WTC11 (cell line): ENCODE measurements around the gene ASTN2.

Experiments used
- CREM ChIP-seq: sonication (generic); formaldehyde crosslinking; IDR thresholded peaks from 2 replicates; pipeline ENCODE4 v1.8.1; 2022; ENCODE audit warnings: mild to moderate bottlenecking, missing genetic modification reagents, moderate library complexity
- GRHL2 ChIP-seq: fragments of 250-450 bp; sonication (Bioruptor Pico); IDR thresholded peaks from 2 replicates; pipeline ENCODE4 v1.8.0; 2022; ENCODE audit warnings: mild to moderate bottlenecking, moderate library complexity; ENCODE audit not compliant: insufficient replicate concordance, severe bottlenecking
- ZNF121 ChIP-seq: sonication (generic); formaldehyde crosslinking; IDR thresholded peaks from 2 replicates; pipeline ENCODE4 v1.8.0; 2023; ENCODE audit warnings: missing genetic modification reagents
- TF ChIP-seq, protein P1 (sequence below): fragments of 200-600 bp; IDR thresholded peaks from 2 replicates; pipeline ENCODE4 v1.8.0; 2022; ENCODE audit warnings: antibody characterized with exemption
- TF ChIP-seq, protein P2 (sequence below): sonication (generic); formaldehyde crosslinking; IDR thresholded peaks from 2 replicates; pipeline ENCODE4 v1.8.0; 2022; ENCODE audit warnings: missing genetic modification reagents
- TF ChIP-seq, protein P3 (sequence below): sonication (generic); formaldehyde crosslinking; IDR thresholded peaks from 2 replicates; pipeline ENCODE4 v1.8.0; 2023; ENCODE audit warnings: mild to moderate bottlenecking, missing genetic modification reagents

DNA sequence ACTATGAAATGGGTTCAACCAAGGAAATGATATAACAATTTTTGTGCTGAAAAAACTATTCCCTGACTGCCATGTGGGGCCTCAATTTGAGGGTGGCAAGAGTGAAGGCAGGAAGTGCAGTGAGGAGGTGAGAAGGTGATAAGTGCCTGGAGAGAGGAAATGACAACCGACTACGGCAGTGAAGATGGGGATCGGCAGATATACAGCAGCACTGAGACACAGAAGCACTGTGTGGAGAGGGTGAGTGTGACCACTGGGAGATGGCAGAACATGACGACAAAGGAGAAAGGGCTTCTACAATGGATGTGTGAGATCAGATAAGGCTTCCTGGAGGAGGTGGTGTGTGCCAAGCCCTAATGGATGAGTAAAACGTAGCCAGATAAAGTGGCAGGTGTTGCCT, 456.0 kb downstream of the ASTN2 start:
- no peak for TF ChIP-seq CREM (CRISPR knock-in tag)
- no peak for TF ChIP-seq GRHL2 (CRISPR knock-in tag)
- no peak for TF ChIP-seq ZNF121 (CRISPR knock-in tag)
- TF ChIP-seq, protein P1, sequence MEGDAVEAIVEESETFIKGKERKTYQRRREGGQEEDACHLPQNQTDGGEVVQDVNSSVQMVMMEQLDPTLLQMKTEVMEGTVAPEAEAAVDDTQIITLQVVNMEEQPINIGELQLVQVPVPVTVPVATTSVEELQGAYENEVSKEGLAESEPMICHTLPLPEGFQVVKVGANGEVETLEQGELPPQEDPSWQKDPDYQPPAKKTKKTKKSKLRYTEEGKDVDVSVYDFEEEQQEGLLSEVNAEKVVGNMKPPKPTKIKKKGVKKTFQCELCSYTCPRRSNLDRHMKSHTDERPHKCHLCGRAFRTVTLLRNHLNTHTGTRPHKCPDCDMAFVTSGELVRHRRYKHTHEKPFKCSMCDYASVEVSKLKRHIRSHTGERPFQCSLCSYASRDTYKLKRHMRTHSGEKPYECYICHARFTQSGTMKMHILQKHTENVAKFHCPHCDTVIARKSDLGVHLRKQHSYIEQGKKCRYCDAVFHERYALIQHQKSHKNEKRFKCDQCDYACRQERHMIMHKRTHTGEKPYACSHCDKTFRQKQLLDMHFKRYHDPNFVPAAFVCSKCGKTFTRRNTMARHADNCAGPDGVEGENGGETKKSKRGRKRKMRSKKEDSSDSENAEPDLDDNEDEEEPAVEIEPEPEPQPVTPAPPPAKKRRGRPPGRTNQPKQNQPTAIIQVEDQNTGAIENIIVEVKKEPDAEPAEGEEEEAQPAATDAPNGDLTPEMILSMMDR: no peak
- TF ChIP-seq, protein P2, sequence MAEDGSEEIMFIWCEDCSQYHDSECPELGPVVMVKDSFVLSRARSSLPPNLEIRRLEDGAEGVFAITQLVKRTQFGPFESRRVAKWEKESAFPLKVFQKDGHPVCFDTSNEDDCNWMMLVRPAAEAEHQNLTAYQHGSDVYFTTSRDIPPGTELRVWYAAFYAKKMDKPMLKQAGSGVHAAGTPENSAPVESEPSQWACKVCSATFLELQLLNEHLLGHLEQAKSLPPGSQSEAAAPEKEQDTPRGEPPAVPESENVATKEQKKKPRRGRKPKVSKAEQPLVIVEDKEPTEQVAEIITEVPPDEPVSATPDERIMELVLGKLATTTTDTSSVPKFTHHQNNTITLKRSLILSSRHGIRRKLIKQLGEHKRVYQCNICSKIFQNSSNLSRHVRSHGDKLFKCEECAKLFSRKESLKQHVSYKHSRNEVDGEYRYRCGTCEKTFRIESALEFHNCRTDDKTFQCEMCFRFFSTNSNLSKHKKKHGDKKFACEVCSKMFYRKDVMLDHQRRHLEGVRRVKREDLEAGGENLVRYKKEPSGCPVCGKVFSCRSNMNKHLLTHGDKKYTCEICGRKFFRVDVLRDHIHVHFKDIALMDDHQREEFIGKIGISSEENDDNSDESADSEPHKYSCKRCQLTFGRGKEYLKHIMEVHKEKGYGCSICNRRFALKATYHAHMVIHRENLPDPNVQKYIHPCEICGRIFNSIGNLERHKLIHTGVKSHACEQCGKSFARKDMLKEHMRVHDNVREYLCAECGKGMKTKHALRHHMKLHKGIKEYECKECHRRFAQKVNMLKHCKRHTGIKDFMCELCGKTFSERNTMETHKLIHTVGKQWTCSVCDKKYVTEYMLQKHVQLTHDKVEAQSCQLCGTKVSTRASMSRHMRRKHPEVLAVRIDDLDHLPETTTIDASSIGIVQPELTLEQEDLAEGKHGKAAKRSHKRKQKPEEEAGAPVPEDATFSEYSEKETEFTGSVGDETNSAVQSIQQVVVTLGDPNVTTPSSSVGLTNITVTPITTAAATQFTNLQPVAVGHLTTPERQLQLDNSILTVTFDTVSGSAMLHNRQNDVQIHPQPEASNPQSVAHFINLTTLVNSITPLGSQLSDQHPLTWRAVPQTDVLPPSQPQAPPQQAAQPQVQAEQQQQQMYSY (CRISPR knock-in tag): no peak
- TF ChIP-seq, protein P3, sequence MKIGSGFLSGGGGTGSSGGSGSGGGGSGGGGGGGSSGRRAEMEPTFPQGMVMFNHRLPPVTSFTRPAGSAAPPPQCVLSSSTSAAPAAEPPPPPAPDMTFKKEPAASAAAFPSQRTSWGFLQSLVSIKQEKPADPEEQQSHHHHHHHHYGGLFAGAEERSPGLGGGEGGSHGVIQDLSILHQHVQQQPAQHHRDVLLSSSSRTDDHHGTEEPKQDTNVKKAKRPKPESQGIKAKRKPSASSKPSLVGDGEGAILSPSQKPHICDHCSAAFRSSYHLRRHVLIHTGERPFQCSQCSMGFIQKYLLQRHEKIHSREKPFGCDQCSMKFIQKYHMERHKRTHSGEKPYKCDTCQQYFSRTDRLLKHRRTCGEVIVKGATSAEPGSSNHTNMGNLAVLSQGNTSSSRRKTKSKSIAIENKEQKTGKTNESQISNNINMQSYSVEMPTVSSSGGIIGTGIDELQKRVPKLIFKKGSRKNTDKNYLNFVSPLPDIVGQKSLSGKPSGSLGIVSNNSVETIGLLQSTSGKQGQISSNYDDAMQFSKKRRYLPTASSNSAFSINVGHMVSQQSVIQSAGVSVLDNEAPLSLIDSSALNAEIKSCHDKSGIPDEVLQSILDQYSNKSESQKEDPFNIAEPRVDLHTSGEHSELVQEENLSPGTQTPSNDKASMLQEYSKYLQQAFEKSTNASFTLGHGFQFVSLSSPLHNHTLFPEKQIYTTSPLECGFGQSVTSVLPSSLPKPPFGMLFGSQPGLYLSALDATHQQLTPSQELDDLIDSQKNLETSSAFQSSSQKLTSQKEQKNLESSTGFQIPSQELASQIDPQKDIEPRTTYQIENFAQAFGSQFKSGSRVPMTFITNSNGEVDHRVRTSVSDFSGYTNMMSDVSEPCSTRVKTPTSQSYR: no peak
